Endothelial cell of umbilical vein (primary cell): ENCODE measurements around the gene FAM120B. TPM values are rescaled to one million over a fixed set of nuclear protein-coding genes. Genes with fewer than 3 reads are reported as not detected.

Experiments used
- BruUV-seq: library from RNA; stranded (reverse); fragments of 400-500 nt; replicated peaks from 2 replicates; lab custom pipeline; 2021; lab: Mats Ljungman, UMichigan
- CTCF ChIA-PET: fragments of 300-600, 350-600 bp; sonication (Branson Sonifier 250); formaldehyde crosslinking; loops from one replicate; lab custom pipeline; 2021; ENCODE audit warnings: antibody characterized with exemption, inconsistent platforms; lab: Charles Lee
- POLR2A ChIA-PET: fragments of 300-600, 350-600 bp; sonication (Branson Sonifier 250); formaldehyde crosslinking; loops from one replicate; lab custom pipeline; 2021; ENCODE audit warnings: antibody characterized with exemption, inconsistent platforms; lab: Charles Lee
- DNase-seq: peaks from one replicate; pipeline ENCODE4 v3.0.0-alpha.2; 2011; ENCODE audit warnings: low read depth, low spot score
- FAIRE-seq: peaks from 2 replicates; lab custom pipeline; 2011; peaks lifted over from hg19 to GRCh38; lab: Jason Lieb, UNC
- H2AFZ ChIP-seq: 2 replicates; pipeline ENCODE4 v1.6.0; 2012; ENCODE audit warnings: low read depth, low read length, control low read depth, inconsistent platforms
- H3K27ac ChIP-seq: 2 replicates; pipeline ENCODE4 v1.5.1; 2011; ENCODE audit warnings: low read depth, mild to moderate bottlenecking, control low read depth, low read length, moderate library complexity; ENCODE audit not compliant: insufficient read depth
- H3K27me3 ChIP-seq, 2 experiments: 2 replicates each; pipeline versions ENCODE4 v1.6.0 to v1.6.1; 2011; ENCODE audit warnings: low read length in 2 of 2, mixed read lengths in 1 of 2; ENCODE audit not compliant: control insufficient read depth in 2 of 2, insufficient read depth in 2 of 2
- H3K36me3 ChIP-seq, 2 experiments: 2 replicates in 1 of 2; 3 replicates in 1 of 2; pipeline ENCODE4 v1.5.1; 2011; ENCODE audit warnings: low read length in 2 of 2, mild to moderate bottlenecking in 1 of 2, moderate library complexity in 1 of 2; ENCODE audit not compliant: control insufficient read depth in 2 of 2, insufficient read depth in 2 of 2; ENCODE audit errors: extremely low read depth in 1 of 2
- H3K4me1 ChIP-seq: 3 replicates; pipeline ENCODE4 v1.5.1; 2011; ENCODE audit warnings: mild to moderate bottlenecking, low read length; ENCODE audit not compliant: control insufficient read depth, insufficient read depth; ENCODE audit errors: extremely low read depth
- H3K4me2 ChIP-seq: 2 replicates; pipeline ENCODE4 v1.6.1; 2011; ENCODE audit warnings: low read length, control low read depth, mixed read lengths; ENCODE audit not compliant: insufficient read depth
- H3K4me3 ChIP-seq, 3 experiments: fragments of 200-600 bp in 1 of 3; sonication (generic), shearing (Covaris generic) in 1 of 3; replicated peaks in 1 of 3; 2 replicates each; pipeline ENCODE4 v1.5.1; 2011 to 2016; ENCODE audit warnings: control low read depth in 3 of 3, low read length in 3 of 3, mild to moderate bottlenecking in 2 of 3, inconsistent platforms in 1 of 3, low read depth in 1 of 3, moderate library complexity in 1 of 3; ENCODE audit not compliant: insufficient read depth in 1 of 3
- H3K79me2 ChIP-seq: 2 replicates; pipeline ENCODE4 v1.6.0; 2012; ENCODE audit warnings: low read length, inconsistent platforms; ENCODE audit not compliant: control insufficient read depth, insufficient read depth
- H3K9ac ChIP-seq: replicated peaks from 2 replicates; pipeline ENCODE3; 2011; ENCODE audit warnings: low read length, control low read depth; ENCODE audit not compliant: insufficient read depth; ENCODE audit errors: extremely low read depth
- H3K9me1 ChIP-seq: replicated peaks from 3 replicates; pipeline ENCODE4 v1.6.0; 2011; ENCODE audit warnings: mild to moderate bottlenecking, low read length; ENCODE audit not compliant: control insufficient read depth, insufficient read depth; ENCODE audit errors: extremely low read depth
- H3K9me3 ChIP-seq: replicated peaks from 2 replicates; pipeline ENCODE4 v1.5.1; 2012; ENCODE audit warnings: low read length, inconsistent platforms; ENCODE audit not compliant: control insufficient read depth, insufficient read depth
- H4K20me1 ChIP-seq: replicated peaks from 2 replicates; pipeline ENCODE3; 2011; ENCODE audit warnings: mild to moderate bottlenecking, low read length; ENCODE audit not compliant: control insufficient read depth, insufficient read depth; ENCODE audit errors: extremely low read depth
- CTCF ChIP-seq, 2 donors: IDR thresholded peaks; 1 replicate in 1 of 2; 2 replicates in 1 of 2; pipeline ENCODE4 v1.5.1; 2011; ENCODE audit warnings: low read length in 2 of 2, mild to moderate bottlenecking in 2 of 2, moderate library complexity in 2 of 2, control low read depth in 1 of 2, inconsistent platforms in 1 of 2, low read depth in 1 of 2; ENCODE audit not compliant: insufficient read depth in 1 of 2; ENCODE audit errors: extremely low read depth in 1 of 2
- EZH2 ChIP-seq: IDR thresholded peaks from 2 replicates; pipeline ENCODE4 v1.6.1; 2012; ENCODE audit warnings: borderline replicate concordance, low read depth, mild to moderate bottlenecking, moderate library complexity, low read length, inconsistent platforms; ENCODE audit not compliant: severe bottlenecking
- GATA2 ChIP-seq: IDR thresholded peaks from 2 replicates; pipeline ENCODE4 v1.7.0; 2011; ENCODE audit warnings: low read depth, mild to moderate bottlenecking, moderate library complexity, mixed read lengths, low read length; ENCODE audit not compliant: insufficient read length, insufficient read depth
- JUN ChIP-seq: IDR thresholded peaks from 2 replicates; pipeline ENCODE4 v1.6.1; 2011; ENCODE audit warnings: borderline replicate concordance, low read depth; ENCODE audit not compliant: insufficient read length, insufficient read depth
- MAX ChIP-seq: IDR thresholded peaks from 2 replicates; pipeline ENCODE4 v1.6.1; 2011; ENCODE audit not compliant: insufficient read depth, insufficient read length
- MYC ChIP-seq: IDR thresholded peaks from one replicate; pipeline ENCODE4 v1.6.1; 2011; ENCODE audit warnings: mild to moderate bottlenecking, low read depth, low read length
- POLR2A ChIP-seq: IDR thresholded peaks from 2 replicates; pipeline ENCODE4 v1.6.1; 2012; ENCODE audit warnings: low read depth, mild to moderate bottlenecking, control low read depth, low read length
- POLR2AphosphoS5 ChIP-seq: IDR thresholded peaks from 2 replicates; pipeline ENCODE4 v1.6.1; 2012; ENCODE audit warnings: low read depth, mild to moderate bottlenecking, control low read depth, low read length, moderate library complexity; ENCODE audit not compliant: insufficient read depth
- dilution Hi-C: fragments of 300-500 bp; cut with MboI; formaldehyde crosslinking; loops from one replicate; pipeline ENCODE4 v1.15.0; 2019; ENCODE audit warnings: low sequenced_read_pairs; ENCODE audit not compliant: extremely low pct_ligation_motif_present
- intact Hi-C: fragments of 100-400 bp; cut with micrococcal nuclease; formaldehyde crosslinking; loops from one replicate; pipeline ENCODE4 v1.10.0; 2022
- polyA plus RNA-seq, 4 experiments: library from polyadenylated mRNA; depleted of rRNA in 3 of 4; stranded (reverse) in 3 of 4; unstranded in 1 of 4; fragments of >200 nt; gene quantifications; 2 replicates each; pipeline versions ENCODE4 v1.2.1 to v1.2.3, GENCODE V29; 2011 to 2012; ENCODE audit warnings: missing spikeins in 1 of 4
- total RNA-seq: library from RNA; stranded (reverse); gene quantifications from 2 replicates; pipeline ENCODE4 v1.2.3, GENCODE V29; 2021

FAM120B gene
- total and polyA plus RNA-seq, 2 donors (not counting 3 experiments of a cell fraction or from before 2014, with no cell fraction given) = 10.8 to 28.2 TPM

- no peaks in the 10 kb centered on the region for H4K20me1 ChIP-seq
These were observed 37.3 kb upstream of the FAM120B start for GRCh38 chr6:170269151-170269845.

More at GRCh38 chr6:170269151-170269845, 37.3 kb upstream of the FAM120B start:
- Histone ChIP-seq H3K27me3 (peaks cover 2 to 3% of the 10 kb centered on the region in 2 experiments), H3K4me3 (no peak overlapping the region), H3K79me2 (no peaks in the 10 kb centered on the region), H3K4me2 (no peak overlapping the region), H2AFZ (no peak overlapping the region), H3K4me1 (no peaks in the 10 kb centered on the region), H3K36me3 (no peaks in the 10 kb centered on the region), H3K27ac (no peak overlapping the region), H3K9ac (no peak overlapping the region), H3K9me3 (no peaks in the 10 kb centered on the region), H3K9me1 (no peaks in the 10 kb centered on the region)
- DNase-seq = no peak
- dilution Hi-C loops (no loop called here), intact Hi-C loops (no loop called here)
- POLR2A ChIA-PET = no interaction called here
- FAIRE-seq = no peak
- TF ChIP-seq CTCF (IDR thresholded peaks at IDR 0.05; ENCODE audit: extremely low read depth in 1 of 2, insufficient read depth in 1 of 2, low read depth in 1 of 2, low read length in 2 of 2) (no peak), MYC (no peak), EZH2 (no peak), POLR2AphosphoS5 (no peak), JUN (no peak), POLR2A (no peak), MAX (no peak), GATA2 (no peak)
- CTCF ChIA-PET = interaction anchor here (1.2 to 2.1 kb wide), 2 partner anchors 248 to 438 kb away, joined by 3 to 7 read pairs; no protein-coding TSS in a partner anchor
- BruUV-seq = no TSS peak
